ENCODE data around the gene PRDX2.

The PRDX2 gene

GRCh38 chr19:12756150-12756883 lies 45.3 kb downstream of the PRDX2 start:
- no peaks in the 10 kb centered on the region for H3K9me3 ChIP-seq (ENCODE audit: control insufficient read depth, insufficient read depth, low read length)
- H3K27ac ChIP-seq (ENCODE audit: low read depth, low read length): no peak overlapping the region
- no peaks in the 10 kb centered on the region for H3K27me3 ChIP-seq (ENCODE audit: control insufficient read depth, insufficient read depth, low read length)
- no peak overlapping the region for H3K4me3 ChIP-seq (ENCODE audit: low read depth, low read length)
- H3K36me3 ChIP-seq (ENCODE audit: control insufficient read depth, insufficient read depth, low read length): no peaks in the 10 kb centered on the region
- H3K9ac ChIP-seq (ENCODE audit: low read depth, low read length): no peak overlapping the region
- peaks cover 4% of the 10 kb centered on the region; the same call in 1 of the 2 replicates for H3K4me1 ChIP-seq (ENCODE audit: control insufficient read depth, insufficient read depth, low read length)

GRCh38 chr19:12754465-12755196 lies 47.0 kb downstream of the PRDX2 start:
- no peak overlapping the region for H3K9ac ChIP-seq (ENCODE audit: low read depth, low read length)
- H3K4me3 ChIP-seq (ENCODE audit: low read depth, low read length): no peak overlapping the region
- no peaks in the 10 kb centered on the region for H3K27me3 ChIP-seq (ENCODE audit: control insufficient read depth, insufficient read depth, low read length)
- no peaks in the 10 kb centered on the region for H3K36me3 ChIP-seq (ENCODE audit: control insufficient read depth, insufficient read depth, low read length)
- peaks cover 4% of the 10 kb centered on the region; the same call in 1 of the 2 replicates for H3K4me1 ChIP-seq (ENCODE audit: control insufficient read depth, insufficient read depth, low read length)
- no peaks in the 10 kb centered on the region for H3K9me3 ChIP-seq (ENCODE audit: control insufficient read depth, insufficient read depth, low read length)
- H3K27ac ChIP-seq (ENCODE audit: low read depth, low read length): no peak overlapping the region

GRCh38 chr19:12752056-12752781 lies 49.4 kb downstream of the PRDX2 start:
- H3K4me3 ChIP-seq (ENCODE audit: low read depth, low read length): peak overlapping the region; percentile 55
- no peaks in the 10 kb centered on the region for H3K9me3 ChIP-seq (ENCODE audit: control insufficient read depth, insufficient read depth, low read length)
- no peaks in the 10 kb centered on the region for H3K27me3 ChIP-seq (ENCODE audit: control insufficient read depth, insufficient read depth, low read length)
- peaks cover 4% of the 10 kb centered on the region; the same call in 1 of the 2 replicates for H3K4me1 ChIP-seq (ENCODE audit: control insufficient read depth, insufficient read depth, low read length)
- H3K27ac ChIP-seq (ENCODE audit: low read depth, low read length): no peak overlapping the region
- peaks cover 6% of the 10 kb centered on the region for H3K36me3 ChIP-seq (ENCODE audit: control insufficient read depth, insufficient read depth, low read length)
- no peak overlapping the region for H3K9ac ChIP-seq (ENCODE audit: low read depth, low read length)

GRCh38 chr19:12751635-12752034 lies 50.0 kb downstream of the PRDX2 start, which contains the start of gene BEST2:
TSS of gene BEST2 (plus strand) at chr19:12751791. CDS start at chr19:12752593, 802 bp downstream.
- Histone ChIP-seq H3K4me3 (ENCODE audit: low read depth, low read length) (peak within 1 kb of the TSS; percentile 55), H3K36me3 (ENCODE audit: control insufficient read depth, insufficient read depth, low read length) (peaks cover 10% of the 10 kb centered on the region), H3K27ac (ENCODE audit: low read depth, low read length) (no peak within 1 kb of the TSS), H3K4me1 (ENCODE audit: control insufficient read depth, insufficient read depth, low read length) (peaks cover 4% of the 10 kb centered on the region; the same call in 1 of the 2 replicates), H3K27me3 (ENCODE audit: control insufficient read depth, insufficient read depth, low read length) (no peaks in the 10 kb centered on the region), H3K9ac (ENCODE audit: low read depth, low read length) (no peak within 1 kb of the TSS), H3K9me3 (ENCODE audit: control insufficient read depth, insufficient read depth, low read length) (no peaks in the 10 kb centered on the region)

GRCh38 chr19:12750851-12751250 lies 50.7 kb downstream of the PRDX2 start:
- Histone ChIP-seq H3K4me3 (ENCODE audit: low read depth, low read length) (no peak overlapping the region), H3K9me3 (ENCODE audit: control insufficient read depth, insufficient read depth, low read length) (no peaks in the 10 kb centered on the region), H3K4me1 (ENCODE audit: control insufficient read depth, insufficient read depth, low read length) (peaks cover 4% of the 10 kb centered on the region; the same call in 1 of the 2 replicates), H3K36me3 (ENCODE audit: control insufficient read depth, insufficient read depth, low read length) (peaks cover 17% of the 10 kb centered on the region), H3K27me3 (ENCODE audit: control insufficient read depth, insufficient read depth, low read length) (no peaks in the 10 kb centered on the region), H3K9ac (ENCODE audit: low read depth, low read length) (no peak overlapping the region), H3K27ac (ENCODE audit: low read depth, low read length) (no peak overlapping the region)

GRCh38 chr19:12749938-12750521 lies 51.6 kb downstream of the PRDX2 start:
- H3K27me3 ChIP-seq (ENCODE audit: control insufficient read depth, insufficient read depth, low read length): no peaks in the 10 kb centered on the region
- H3K4me3 ChIP-seq (ENCODE audit: low read depth, low read length): no peak overlapping the region
- no peak overlapping the region for H3K9ac ChIP-seq (ENCODE audit: low read depth, low read length)
- peaks cover 4% of the 10 kb centered on the region; the same call in 1 of the 2 replicates for H3K4me1 ChIP-seq (ENCODE audit: control insufficient read depth, insufficient read depth, low read length)
- no peaks in the 10 kb centered on the region for H3K9me3 ChIP-seq (ENCODE audit: control insufficient read depth, insufficient read depth, low read length)
- peaks cover 25% of the 10 kb centered on the region for H3K36me3 ChIP-seq (ENCODE audit: control insufficient read depth, insufficient read depth, low read length)
- no peak overlapping the region for H3K27ac ChIP-seq (ENCODE audit: low read depth, low read length)

GRCh38 chr19:12748489-12748888 lies 53.1 kb downstream of the PRDX2 start:
- Histone ChIP-seq H3K27me3 (ENCODE audit: control insufficient read depth, insufficient read depth, low read length) (no peaks in the 10 kb centered on the region), H3K4me3 (ENCODE audit: low read depth, low read length) (no peak overlapping the region), H3K36me3 (ENCODE audit: control insufficient read depth, insufficient read depth, low read length) (peaks cover 33% of the 10 kb centered on the region), H3K4me1 (ENCODE audit: control insufficient read depth, insufficient read depth, low read length) (peaks cover 4% of the 10 kb centered on the region; the same call in 1 of the 2 replicates), H3K27ac (ENCODE audit: low read depth, low read length) (no peak overlapping the region), H3K9me3 (ENCODE audit: control insufficient read depth, insufficient read depth, low read length) (no peaks in the 10 kb centered on the region), H3K9ac (ENCODE audit: low read depth, low read length) (no peak overlapping the region)

Data from HUES48 (cell line).